ENCODE data around the gene RAPSN.

RAPSN gene

GRCh38 chr11:47406896-47407745 lies 41.8 kb downstream of the RAPSN start:
- DNase-seq, result no peak

DNA sequence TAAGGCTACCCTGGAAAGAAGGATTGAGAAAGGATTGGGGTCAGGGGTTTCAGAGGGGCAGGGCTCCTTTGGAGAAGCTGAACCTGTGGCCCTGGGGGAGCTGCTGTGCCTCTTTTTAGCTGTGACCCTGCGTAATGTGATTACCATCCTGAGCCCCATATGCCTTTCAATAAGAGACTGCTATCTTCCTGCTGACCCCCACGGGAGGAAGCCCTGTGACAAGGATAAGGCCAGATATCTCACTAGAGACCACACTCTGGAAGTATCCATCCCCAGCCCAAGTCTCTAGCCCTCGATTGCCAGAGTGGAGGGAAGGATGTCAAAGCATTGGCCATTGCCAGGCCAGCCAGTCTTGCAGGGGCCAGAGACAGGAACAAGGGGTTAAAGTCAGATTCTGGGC lies 45.4 kb downstream of the RAPSN start:
- DNase-seq, result no peak

DNA sequence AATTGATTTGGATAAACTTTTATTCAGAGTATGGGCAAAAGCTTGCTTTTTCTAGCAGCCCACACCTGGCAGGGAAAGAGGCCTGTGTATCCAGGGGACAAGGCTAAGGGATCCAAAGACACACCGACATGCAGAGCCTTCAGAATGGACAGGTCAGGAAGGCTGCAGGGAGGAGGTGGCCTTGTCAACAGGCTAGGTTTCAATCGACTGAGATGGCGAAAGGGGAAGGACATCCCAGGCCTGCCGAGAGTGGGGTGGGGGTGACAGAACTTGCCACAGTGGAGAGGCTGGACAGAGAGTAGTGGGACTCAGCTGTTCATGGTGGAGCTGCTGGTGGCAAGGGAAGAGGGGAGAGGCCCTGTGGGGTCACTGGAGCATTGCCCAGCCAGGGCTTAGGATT lies 45.8 kb downstream of the RAPSN start:
- DNase-seq, result no peak

- DNase-seq, result no peak
These were observed 48.1 kb downstream of the RAPSN start for GRCh38 chr11:47400768-47401279.

- peak in 3 of 5 donors; percentile 26 to 45 (median 27) for DNase-seq
These were observed 48.8 kb downstream of the RAPSN start for GRCh38 chr11:47399860-47400767.

- DNase-seq, result no peak
These were observed 50.4 kb downstream of the RAPSN start for GRCh38 chr11:47398551-47398950.

DNA sequence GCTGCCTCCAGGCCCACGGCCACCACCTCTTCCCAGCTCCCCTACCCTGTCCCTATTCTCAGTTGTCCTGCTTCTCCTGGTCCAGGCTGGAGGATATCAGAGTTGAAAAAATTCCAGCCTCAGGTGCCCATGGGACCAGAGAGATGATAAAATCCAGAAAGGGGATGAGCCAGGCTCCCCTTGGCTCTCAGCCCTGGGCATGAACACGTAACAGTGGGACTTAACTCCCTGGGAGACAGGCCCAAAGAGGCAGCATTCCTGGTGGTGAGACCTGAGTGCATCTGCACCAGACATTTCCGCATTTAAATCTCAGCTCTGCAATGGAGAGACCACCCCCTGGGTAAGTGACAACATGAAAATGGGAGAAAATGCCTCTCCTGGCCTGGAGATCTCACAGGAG lies 50.9 kb downstream of the RAPSN start:
- DNase-seq, result no peak

GRCh38 chr11:47396049-47396320 lies 53.0 kb downstream of the RAPSN start:
- DNase-seq, result no peak

DNA sequence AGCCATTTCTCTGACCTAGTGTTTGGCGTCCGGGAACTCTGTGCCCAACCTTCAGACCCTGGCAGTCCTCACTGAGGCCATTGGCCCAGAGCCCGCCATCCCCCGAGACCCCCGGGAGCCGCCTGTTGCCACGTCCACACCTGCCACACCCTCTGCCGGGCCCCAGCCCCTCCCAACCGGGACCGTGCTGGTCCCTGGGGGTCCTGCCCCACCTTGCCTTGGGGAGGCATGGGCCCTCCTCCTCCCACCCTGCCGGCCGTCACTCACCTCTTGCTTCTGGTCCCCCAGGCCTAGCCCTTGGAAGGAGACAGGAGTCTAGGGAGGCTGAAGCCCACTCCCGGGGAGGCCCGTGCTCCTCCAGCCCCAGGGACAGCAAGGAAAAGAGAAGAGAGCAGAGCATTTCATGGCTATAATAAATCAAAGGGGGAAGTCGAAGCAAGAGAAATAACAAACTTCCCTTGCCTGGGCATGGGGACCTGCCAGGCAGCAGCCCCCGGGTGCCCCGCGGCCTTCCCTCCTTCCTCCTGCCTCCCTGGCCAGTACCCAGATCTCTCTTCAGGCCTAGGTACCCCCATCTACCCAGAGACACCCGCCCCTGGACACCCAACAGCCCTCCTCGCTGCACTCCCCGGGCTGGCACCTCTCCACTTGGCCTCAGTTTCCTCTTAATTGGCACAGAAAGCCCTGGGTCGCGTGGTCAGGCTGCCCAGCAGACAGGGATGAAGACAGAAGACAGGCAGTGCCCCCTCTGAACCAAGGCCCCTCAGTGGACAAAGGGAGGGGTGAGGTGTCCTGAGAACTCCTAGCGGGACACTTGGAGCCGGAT lies 53.5 kb downstream of the RAPSN start:
- DNase-seq, result peak in 1 of 5 donors; percentile 11

DNA sequence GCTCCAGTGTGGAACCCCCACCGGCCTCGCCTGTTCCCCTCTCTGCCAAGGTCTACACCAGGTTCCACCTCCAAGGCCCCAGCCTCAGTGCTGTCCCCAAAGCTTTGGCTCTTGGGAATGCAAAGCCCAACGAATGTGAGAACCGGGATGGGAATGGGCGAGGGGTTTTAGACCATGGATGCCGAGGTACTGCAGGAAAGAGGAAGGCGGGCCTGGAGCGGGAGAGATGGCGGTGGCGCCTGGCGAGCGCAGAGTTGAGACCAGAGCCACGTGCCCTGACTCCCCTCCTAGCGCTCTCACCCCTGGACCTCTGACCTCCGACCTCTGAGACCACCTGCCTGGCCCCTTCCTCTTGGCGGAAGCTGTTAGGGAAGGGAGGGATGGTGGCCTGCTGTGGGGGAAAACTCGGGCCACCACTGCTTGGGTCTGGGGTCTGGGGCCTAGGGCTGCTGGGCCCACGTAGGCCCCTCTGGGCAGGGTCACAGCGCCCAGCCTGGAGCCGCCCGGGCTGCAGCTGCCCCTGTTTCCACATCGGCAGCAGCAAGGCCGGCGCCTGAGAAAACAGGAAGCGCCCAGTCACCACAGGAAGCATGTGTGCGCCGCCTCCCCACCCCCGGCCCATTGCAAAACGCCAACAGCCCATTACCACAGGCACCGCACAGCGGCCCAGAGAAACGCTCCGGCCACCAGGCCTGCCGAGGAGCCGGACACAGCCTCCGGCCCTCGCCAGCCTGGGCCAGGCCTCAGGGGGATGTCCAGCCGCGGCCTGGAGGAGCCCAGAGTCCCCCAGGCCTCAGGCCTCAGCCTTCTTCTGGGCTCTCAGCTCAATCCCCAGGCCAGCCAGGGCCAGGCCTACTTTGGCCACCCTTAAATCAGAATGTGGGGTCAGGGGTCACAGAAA lies 54.4 kb downstream of the RAPSN start:
- DNase-seq, result peak in 3 of 5 donors; percentile 32 to 85 (median 39)

DNA sequence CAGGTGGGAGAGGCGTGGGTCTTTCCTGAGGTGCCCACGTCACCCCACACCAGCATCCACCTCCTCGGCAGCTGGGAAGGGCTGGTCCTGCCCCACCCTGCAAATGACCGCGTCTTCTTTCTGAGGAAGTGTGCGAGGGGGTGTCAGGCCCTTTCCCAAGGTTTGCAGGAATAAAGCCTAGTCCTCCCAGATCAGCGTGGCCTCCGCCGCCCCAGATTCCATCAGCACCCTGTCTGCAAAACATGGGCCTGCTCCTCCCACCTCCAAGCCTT lies 55.0 kb downstream of the RAPSN start:
- no peak for DNase-seq

- no peak for DNase-seq
These were observed 55.5 kb downstream of the RAPSN start for GRCh38 chr11:47393163-47394049.

- DNase-seq, result peak in 1 of 5 donors; percentile 0
These were observed 56.3 kb downstream of the RAPSN start for GRCh38 chr11:47392546-47393162.

GRCh38 chr11:47391711-47392432 lies 57.1 kb downstream of the RAPSN start:
- DNase-seq, result no peak

DNA sequence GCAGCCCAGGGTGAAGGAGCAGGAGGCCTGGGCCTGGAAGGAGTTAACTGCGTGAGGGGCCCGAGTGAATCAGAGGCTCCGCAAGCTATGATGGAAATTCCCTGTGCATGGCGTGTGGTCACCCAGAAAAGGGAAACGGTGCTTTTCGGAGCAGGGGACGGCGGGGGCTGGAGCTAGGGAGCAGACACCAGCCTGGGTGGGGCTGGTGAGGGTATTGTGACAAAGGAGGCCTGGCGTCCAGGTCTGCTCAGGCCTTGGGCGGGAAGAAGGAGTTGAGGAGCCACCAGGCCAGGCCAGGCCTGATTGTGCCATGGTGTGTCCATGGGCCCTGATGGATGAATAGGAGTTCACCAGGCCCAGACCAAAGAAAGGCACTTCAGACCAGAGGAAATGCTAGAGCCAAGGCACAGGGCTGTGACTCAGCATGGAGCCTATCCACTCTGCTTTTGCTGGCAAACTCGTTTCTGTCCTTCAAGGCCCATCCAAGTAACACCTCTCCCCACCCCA lies 57.8 kb downstream of the RAPSN start:
- no peak for DNase-seq

DNA sequence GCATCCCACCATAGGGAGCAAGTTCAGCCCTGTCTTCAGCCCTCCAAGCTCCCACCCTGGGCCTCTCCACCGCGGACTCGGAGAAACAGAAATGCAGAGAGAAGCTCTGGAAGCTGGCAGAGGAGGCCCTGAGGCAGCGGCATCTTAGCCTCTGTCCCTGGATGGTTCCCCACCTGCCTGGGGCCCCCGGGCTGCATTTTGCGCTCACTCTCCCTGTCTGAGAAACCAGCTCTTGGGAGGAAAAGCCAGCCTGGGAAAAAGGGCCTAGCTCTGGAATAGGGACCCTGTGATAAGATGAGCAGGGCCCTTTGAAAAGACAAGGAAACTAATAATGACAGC lies 58.5 kb downstream of the RAPSN start:
- no peak for DNase-seq

DNA sequence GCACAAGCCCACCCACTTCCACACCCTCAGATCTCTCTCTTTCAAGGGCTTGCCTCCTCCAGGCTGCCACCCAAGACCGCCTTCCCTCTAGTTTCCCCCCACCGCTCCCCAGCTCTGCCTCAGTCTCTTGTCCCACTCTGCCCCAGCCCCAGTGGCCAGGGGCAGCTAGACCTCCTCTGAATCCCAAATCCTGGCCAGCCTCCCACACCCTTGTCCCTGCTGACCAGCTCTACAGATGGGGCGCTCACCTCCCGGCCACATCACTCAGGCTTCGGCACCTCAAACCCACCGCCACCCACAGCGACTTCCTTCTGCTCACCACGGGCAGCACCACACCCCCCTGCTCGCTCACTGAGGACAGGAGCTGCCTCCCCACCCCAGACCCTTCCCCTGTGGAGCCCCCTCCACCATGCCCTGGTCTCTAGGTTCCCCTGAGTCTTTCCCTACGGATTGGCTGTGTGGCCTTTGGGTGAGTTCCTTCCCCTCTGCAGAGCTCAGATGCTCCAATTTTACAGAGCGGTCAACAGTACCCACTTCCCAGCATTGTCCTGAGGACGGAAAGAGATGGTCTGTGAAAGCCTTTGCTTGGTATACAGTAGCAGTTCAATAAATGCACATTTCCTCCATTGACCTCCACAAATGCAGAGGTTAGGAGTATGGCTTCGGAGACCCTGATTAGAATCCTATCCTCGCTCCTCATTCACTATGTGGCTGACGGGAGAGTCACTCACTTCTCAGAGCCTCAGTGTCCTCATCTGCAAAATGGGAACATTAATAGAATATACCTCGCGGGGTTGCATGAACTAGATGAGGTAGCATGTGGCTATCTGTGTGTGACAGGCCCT lies 59.1 kb downstream of the RAPSN start:
- no peak for DNase-seq

DNA sequence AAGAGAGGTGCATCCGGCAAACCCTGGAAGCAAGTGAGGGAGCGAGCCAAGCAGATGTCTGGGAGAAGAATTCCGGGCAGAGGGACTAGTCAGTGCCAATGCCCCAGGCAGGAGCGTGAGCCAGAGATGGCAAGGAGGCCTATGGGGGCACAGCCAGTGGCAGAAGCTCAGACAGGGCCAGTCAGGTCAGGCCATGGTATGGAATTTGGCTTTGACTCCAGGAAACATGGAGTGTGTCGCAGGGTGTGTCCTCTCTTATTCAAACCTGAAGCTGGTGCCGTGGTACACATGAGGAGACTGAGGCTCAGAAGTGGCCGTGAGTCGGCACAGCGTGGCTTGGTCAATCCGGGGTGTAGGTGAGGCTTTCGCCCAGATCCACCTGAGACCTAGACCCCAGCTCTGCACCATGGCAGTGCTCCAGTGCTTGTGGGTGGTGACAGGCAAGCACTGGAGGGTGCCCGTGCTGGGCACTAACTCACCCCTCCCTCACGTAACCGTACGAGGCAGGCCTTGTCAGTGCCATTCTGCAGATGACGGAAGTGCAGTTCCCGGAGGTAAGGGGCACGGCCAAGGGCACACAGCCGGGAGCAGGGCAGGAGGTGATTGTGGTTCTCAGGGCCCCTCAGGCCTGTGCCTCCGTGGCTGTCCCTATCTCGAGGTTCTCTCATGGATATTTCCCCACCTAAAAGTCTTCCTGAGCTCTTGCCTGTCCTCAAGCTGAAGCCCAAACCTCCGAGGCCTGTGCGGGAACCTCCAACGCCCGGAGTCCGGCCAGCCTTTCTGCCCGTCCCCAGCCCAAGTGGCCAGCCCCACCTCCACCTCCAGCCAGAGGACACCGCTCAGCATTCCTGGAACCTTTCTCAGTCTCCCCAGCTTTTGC lies 60.0 kb downstream of the RAPSN start:
- no peak for DNase-seq

Measured in T-helper 1 cell (primary cell).